Erythroblast (primary cell): ENCODE measurements around the gene PCDH9.

Source experiments
- GATA1 ChIP-seq: IDR thresholded peaks from 2 replicates; pipeline ENCODE4 v1.6.1; 2011; ENCODE audit warnings: low read depth, mild to moderate bottlenecking, control low read depth, low read length, moderate library complexity
- POLR2A ChIP-seq: IDR thresholded peaks from 2 replicates; pipeline ENCODE4 v1.6.1; 2011; ENCODE audit warnings: mild to moderate bottlenecking, low read length

GRCh38 chr13:67158903-67159302 lies 71.2 kb downstream of the PCDH9 start:
- TF ChIP-seq POLR2A (no peak), GATA1 (no peak)
